Germinal center (tissue), 1 donor: ENCODE data around the gene SLC28A3.

Source experiments
- DNase-seq: peaks from one replicate; pipeline ENCODE4 v3.0.0; 2012; ENCODE audit warnings: mixed read lengths, low spot score

The SLC28A3 gene

GRCh38 chr9:84339503-84339902 is 1.1 kb downstream of the SLC28A3 start:
- DNase-seq, result no peak

GRCh38 chr9:84338792-84339191 is 1.8 kb downstream of the SLC28A3 start:
- no peak for DNase-seq

- no peak for DNase-seq
Measured at GRCh38 chr9:84337252-84337651, 3.3 kb downstream of the SLC28A3 start.

- no peak for DNase-seq
Measured at GRCh38 chr9:84331119-84331809, 9.3 kb downstream of the SLC28A3 start.

GRCh38 chr9:84330246-84330645 is 10.3 kb downstream of the SLC28A3 start:
- DNase-seq, result no peak

GRCh38 chr9:84327184-84327583 is 13.4 kb downstream of the SLC28A3 start:
- no peak for DNase-seq

GRCh38 chr9:84325347-84325973 is 15.1 kb downstream of the SLC28A3 start:
- no peak for DNase-seq

- no peak for DNase-seq
Measured at GRCh38 chr9:84324811-84325210, 15.7 kb downstream of the SLC28A3 start.

GRCh38 chr9:84323858-84324257 is 16.7 kb downstream of the SLC28A3 start:
- DNase-seq, result no peak

- no peak for DNase-seq
Measured at GRCh38 chr9:84322828-84323227, 17.7 kb downstream of the SLC28A3 start.

GRCh38 chr9:84320231-84320630 is 20.3 kb downstream of the SLC28A3 start:
- DNase-seq, result no peak

- no peak for DNase-seq
Measured at GRCh38 chr9:84319632-84320031, 20.9 kb downstream of the SLC28A3 start.

- DNase-seq, result no peak
Measured at GRCh38 chr9:84318981-84319380, 21.6 kb downstream of the SLC28A3 start.

GRCh38 chr9:84317563-84317962 is 23.0 kb downstream of the SLC28A3 start:
- no peak for DNase-seq

- peak; percentile 31 for DNase-seq
Measured at GRCh38 chr9:84315278-84315877, 25.2 kb downstream of the SLC28A3 start.

- DNase-seq, result no peak
Measured at GRCh38 chr9:84314306-84314705, 26.3 kb downstream of the SLC28A3 start.

- DNase-seq, result no peak
Measured at GRCh38 chr9:84310883-84311282, 29.7 kb downstream of the SLC28A3 start.

GRCh38 chr9:84305497-84306131 is 34.9 kb downstream of the SLC28A3 start:
- no peak for DNase-seq

- DNase-seq, result no peak
Measured at GRCh38 chr9:84304166-84304565, 36.4 kb downstream of the SLC28A3 start.

- DNase-seq, result no peak
Measured at GRCh38 chr9:84303061-84303460, 37.5 kb downstream of the SLC28A3 start.

GRCh38 chr9:84301851-84302250 is 38.7 kb downstream of the SLC28A3 start:
- DNase-seq, result no peak

GRCh38 chr9:84300271-84300670 is 40.3 kb downstream of the SLC28A3 start:
- DNase-seq, result no peak
